ENCODE results near the gene CD69. TPM values are rescaled to one million over a fixed set of nuclear protein-coding genes. Genes with fewer than 3 reads are reported as not detected.

CD69 gene
- total RNA-seq, 1 donor from 2014 or later = 0.78 TPM

GRCh38 chr12:9795945-9796344, 35.2 kb upstream of the CD69 start:
- no peak for DNase-seq (ENCODE audit: low spot score in 2 of 2, unreplicated experiment in 2 of 2)
- H3K36me3 Mint-ChIP-seq = no peaks in the 10 kb centered on the region
- TF ChIP-seq, protein P1, sequence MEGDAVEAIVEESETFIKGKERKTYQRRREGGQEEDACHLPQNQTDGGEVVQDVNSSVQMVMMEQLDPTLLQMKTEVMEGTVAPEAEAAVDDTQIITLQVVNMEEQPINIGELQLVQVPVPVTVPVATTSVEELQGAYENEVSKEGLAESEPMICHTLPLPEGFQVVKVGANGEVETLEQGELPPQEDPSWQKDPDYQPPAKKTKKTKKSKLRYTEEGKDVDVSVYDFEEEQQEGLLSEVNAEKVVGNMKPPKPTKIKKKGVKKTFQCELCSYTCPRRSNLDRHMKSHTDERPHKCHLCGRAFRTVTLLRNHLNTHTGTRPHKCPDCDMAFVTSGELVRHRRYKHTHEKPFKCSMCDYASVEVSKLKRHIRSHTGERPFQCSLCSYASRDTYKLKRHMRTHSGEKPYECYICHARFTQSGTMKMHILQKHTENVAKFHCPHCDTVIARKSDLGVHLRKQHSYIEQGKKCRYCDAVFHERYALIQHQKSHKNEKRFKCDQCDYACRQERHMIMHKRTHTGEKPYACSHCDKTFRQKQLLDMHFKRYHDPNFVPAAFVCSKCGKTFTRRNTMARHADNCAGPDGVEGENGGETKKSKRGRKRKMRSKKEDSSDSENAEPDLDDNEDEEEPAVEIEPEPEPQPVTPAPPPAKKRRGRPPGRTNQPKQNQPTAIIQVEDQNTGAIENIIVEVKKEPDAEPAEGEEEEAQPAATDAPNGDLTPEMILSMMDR (IDR thresholded peaks at IDR 0.05; ENCODE audit: unreplicated experiment) = no peak
- H3K4me3 Mint-ChIP-seq = no peak overlapping the region
- H3K4me1 Mint-ChIP-seq = peaks cover 11% of the 10 kb centered on the region
- no peaks in the 10 kb centered on the region for H3K27me3 Mint-ChIP-seq (ENCODE audit: low read depth)
- no peak overlapping the region for H3K27ac Mint-ChIP-seq
- peaks cover under 1% of the 10 kb centered on the region for H3K9me3 Mint-ChIP-seq

DNA sequence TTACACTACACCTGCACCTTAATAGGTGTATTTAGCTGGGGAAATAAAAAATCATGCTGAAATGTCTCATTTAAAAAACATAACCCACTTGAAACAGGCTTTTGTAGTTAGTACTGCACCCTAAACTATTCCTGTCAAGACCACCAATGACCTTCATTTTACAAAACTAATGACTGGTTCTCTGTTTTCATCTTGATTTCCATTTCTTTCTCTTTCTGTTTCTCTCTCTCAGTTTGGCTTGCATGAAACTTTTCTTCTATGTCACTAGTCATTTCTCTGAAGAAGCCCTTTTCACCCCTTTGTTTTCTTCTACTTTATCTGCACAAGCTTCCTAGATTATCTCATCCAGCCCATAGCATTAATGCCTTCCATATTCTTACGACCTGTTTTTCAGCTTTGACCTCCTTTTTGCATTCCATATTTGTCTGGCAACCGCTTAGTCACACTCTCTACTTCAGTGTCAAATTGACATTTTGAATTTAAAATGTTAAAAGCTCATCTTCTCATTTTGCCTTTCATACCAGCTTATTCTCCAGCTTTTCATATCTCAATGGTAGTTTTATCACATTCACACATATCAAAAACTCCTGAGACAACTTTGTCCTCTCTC, 33.9 kb upstream of the CD69 start:
- no peak for DNase-seq (ENCODE audit: low spot score in 2 of 2, unreplicated experiment in 2 of 2)
- no peaks in the 10 kb centered on the region for H3K27me3 Mint-ChIP-seq (ENCODE audit: low read depth)
- no peak overlapping the region for H3K4me3 Mint-ChIP-seq
- no peaks in the 10 kb centered on the region for H3K36me3 Mint-ChIP-seq
- peaks cover 8% of the 10 kb centered on the region for H3K9me3 Mint-ChIP-seq
- TF ChIP-seq, protein P1 (IDR thresholded peaks at IDR 0.05; ENCODE audit: unreplicated experiment) = no peak
- H3K27ac Mint-ChIP-seq = no peak overlapping the region
- H3K4me1 Mint-ChIP-seq = peaks cover 11% of the 10 kb centered on the region

DNA sequence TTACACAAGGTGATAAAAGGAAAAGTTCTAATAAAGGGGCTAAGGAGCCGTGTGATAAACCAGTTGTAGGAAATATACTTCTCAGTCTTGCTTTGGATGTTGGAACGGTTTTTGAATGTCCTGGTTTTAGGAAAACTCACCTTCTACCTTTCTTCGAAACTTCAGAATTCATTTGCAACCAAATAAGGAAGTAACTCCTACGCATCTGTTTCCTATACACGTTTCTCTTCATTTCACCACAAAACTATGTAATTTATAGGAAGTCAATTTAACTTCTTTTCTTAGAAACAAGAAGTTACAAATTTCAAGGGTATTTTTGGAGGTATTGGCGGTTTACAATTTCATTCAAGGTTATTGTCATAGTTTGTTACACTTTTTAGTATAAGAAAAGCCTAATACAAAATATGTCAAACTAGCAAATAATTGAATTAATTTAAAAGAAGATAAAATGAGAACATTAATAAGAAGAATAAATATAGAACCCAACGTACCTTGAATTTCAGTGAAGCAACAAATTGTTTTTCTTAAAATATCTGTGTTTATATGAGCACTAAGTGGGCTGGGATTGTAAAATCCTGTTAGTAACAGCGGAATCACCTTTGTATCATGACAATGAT, 33.2 kb upstream of the CD69 start:
- Mint-ChIP-seq H3K4me3 (no peak overlapping the region), H3K27ac (no peak overlapping the region), H3K27me3 (ENCODE audit: low read depth) (no peaks in the 10 kb centered on the region), H3K4me1 (peaks cover 11% of the 10 kb centered on the region), H3K36me3 (no peaks in the 10 kb centered on the region), H3K9me3 (peaks cover 8% of the 10 kb centered on the region)
- TF ChIP-seq, protein P1 (IDR thresholded peaks at IDR 0.05; ENCODE audit: unreplicated experiment) = no peak
- DNase-seq (ENCODE audit: low spot score in 2 of 2, unreplicated experiment in 2 of 2) = no peak

DNA sequence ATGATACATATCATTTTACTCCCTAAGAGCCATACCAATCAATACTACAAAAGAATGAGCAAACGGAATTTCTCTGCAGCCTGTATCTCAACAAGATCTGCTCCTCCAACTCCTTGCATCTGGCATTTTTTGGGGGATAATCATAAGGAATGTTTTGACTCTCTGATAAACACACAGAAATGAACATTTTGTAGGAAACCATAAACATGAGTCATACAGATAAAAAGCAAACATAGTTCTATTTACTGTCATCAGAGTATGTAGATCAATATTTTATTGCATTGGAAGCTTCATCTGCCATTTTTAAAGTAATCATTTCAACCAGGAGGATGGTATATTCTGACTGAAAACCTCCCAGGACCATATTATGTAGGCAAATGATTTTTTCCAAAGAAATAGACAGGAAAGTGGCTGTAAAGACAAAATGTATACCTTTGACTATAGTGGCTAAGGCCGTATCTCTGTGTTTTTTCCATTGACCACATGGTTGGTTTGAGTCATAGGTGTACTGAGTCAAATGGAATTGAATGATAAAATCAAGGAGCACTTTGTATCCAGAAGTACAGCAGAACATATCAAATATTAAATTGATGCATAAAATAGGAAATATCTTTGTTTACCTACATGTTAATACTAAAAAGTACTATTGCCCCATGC, 32.4 kb upstream of the CD69 start:
- Mint-ChIP-seq H3K4me1 (peaks cover 10% of the 10 kb centered on the region), H3K27me3 (ENCODE audit: low read depth) (no peaks in the 10 kb centered on the region), H3K27ac (no peak overlapping the region), H3K4me3 (no peak overlapping the region), H3K36me3 (no peaks in the 10 kb centered on the region), H3K9me3 (peaks cover 8% of the 10 kb centered on the region)
- TF ChIP-seq, protein P1 (IDR thresholded peaks at IDR 0.05; ENCODE audit: unreplicated experiment) = no peak
- no peak for DNase-seq (ENCODE audit: low spot score in 2 of 2, unreplicated experiment in 2 of 2)

GRCh38 chr12:9792185-9792900, 31.6 kb upstream of the CD69 start:
- Mint-ChIP-seq H3K4me3 (no peak overlapping the region), H3K27me3 (ENCODE audit: low read depth) (no peaks in the 10 kb centered on the region), H3K9me3 (peaks cover 8% of the 10 kb centered on the region), H3K4me1 (peaks cover 8% of the 10 kb centered on the region), H3K27ac (no peak overlapping the region), H3K36me3 (no peaks in the 10 kb centered on the region)
- TF ChIP-seq, protein P1 (IDR thresholded peaks at IDR 0.05; ENCODE audit: unreplicated experiment) = no peak
- DNase-seq (ENCODE audit: low spot score in 2 of 2, unreplicated experiment in 2 of 2) = no peak
